WERI-Rb-1 (cell line): Measurements from ENCODE around the gene RAE1.

ENCODE experiments used
- DNase-seq: peaks from one replicate; pipeline ENCODE4 v3.0.0-alpha.2; 2020
- H3K27ac ChIP-seq: fragments of 250-450 bp; sonication (Bioruptor Pico); 2 replicates; pipeline ENCODE4 v1.5.1; 2020; ENCODE audit warnings: mild to moderate bottlenecking, moderate library complexity
- H3K27me3 ChIP-seq: fragments of 250-450 bp; sonication (Bioruptor Pico); 2 replicates; pipeline ENCODE4 v1.5.1; 2021; ENCODE audit warnings: mild to moderate bottlenecking, low read depth, moderate library complexity; ENCODE audit not compliant: insufficient read depth, severe bottlenecking
- H3K36me3 ChIP-seq: fragments of 250-450 bp; sonication (Bioruptor Pico); 2 replicates; pipeline ENCODE4 v1.5.1; 2020; ENCODE audit warnings: mild to moderate bottlenecking, moderate library complexity
- H3K4me3 ChIP-seq: 2 replicates; pipeline ENCODE4 v1.5.1; 2011; ENCODE audit warnings: low read depth, mild to moderate bottlenecking, control low read depth, low read length
- H3K9me3 ChIP-seq: fragments of 250-450 bp; sonication (Bioruptor Pico); 2 replicates; pipeline ENCODE4 v1.5.1; 2021; ENCODE audit warnings: mild to moderate bottlenecking, moderate library complexity; ENCODE audit not compliant: severe bottlenecking
- CTCF ChIP-seq: IDR thresholded peaks from 2 replicates; pipeline ENCODE4 v1.5.1; 2011; ENCODE audit warnings: low read depth, mild to moderate bottlenecking, control low read depth, inconsistent platforms, low read length

Gene RAE1

GRCh38 chr20:57372581-57373350 is 21.7 kb downstream of the RAE1 start:
- DNase-seq: no peak
- Histone ChIP-seq H3K4me3 (no peak overlapping the region), H3K9me3 (no peaks in the 10 kb centered on the region), H3K27me3 (no peaks in the 10 kb centered on the region), H3K27ac (no peak overlapping the region), H3K36me3 (peaks cover 93% of the 10 kb centered on the region)
- TF ChIP-seq CTCF: no peak

GRCh38 chr20:57374343-57374930 is 23.4 kb downstream of the RAE1 start:
- H3K27me3 ChIP-seq: no peaks in the 10 kb centered on the region
- DNase-seq: no peak
- no peak for TF ChIP-seq CTCF
- H3K27ac ChIP-seq: no peak overlapping the region
- H3K36me3 ChIP-seq: peaks cover 85% of the 10 kb centered on the region
- no peaks in the 10 kb centered on the region for H3K9me3 ChIP-seq
- H3K4me3 ChIP-seq: no peak overlapping the region

DNA sequence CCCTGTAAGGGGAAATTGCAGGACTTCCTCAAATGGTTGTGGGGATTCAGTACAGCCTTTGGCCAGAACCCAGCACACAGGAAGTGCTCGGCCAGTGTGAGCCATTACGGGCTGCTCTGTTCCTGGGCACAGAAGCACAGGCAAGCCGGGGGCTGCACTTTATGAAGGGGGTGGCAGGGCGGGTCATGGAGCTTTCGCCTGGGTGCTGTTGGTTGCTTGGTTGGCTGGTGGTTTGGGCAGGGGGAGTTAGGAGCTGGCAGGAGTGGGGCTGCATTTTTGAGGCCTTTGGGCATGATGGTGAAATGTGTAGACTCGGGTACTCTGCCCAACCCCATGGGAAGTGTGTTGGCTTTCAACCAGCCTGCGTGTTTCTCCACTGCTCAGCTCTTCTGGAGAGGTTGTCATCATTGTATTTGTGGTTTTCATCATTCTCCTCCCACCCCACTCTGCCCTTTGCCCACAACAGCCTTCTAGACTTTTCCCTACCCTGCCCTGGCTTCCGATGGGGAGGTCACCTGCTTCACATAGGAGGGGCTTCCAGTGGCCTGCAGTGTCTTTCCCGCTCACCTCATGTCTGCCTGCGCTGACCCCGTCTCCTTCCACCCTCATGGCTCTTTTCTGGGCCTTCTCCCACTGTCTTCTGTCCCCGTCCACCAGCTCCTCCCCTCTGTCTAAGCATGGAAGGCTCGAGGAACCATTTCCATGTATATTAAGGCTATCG is 24.0 kb downstream of the RAE1 start:
- DNase-seq: no peak
- H3K27ac ChIP-seq: no peak overlapping the region
- TF ChIP-seq CTCF: no peak
- no peak overlapping the region for H3K4me3 ChIP-seq
- H3K27me3 ChIP-seq: no peaks in the 10 kb centered on the region
- no peaks in the 10 kb centered on the region for H3K9me3 ChIP-seq
- peaks cover 79% of the 10 kb centered on the region for H3K36me3 ChIP-seq

DNA sequence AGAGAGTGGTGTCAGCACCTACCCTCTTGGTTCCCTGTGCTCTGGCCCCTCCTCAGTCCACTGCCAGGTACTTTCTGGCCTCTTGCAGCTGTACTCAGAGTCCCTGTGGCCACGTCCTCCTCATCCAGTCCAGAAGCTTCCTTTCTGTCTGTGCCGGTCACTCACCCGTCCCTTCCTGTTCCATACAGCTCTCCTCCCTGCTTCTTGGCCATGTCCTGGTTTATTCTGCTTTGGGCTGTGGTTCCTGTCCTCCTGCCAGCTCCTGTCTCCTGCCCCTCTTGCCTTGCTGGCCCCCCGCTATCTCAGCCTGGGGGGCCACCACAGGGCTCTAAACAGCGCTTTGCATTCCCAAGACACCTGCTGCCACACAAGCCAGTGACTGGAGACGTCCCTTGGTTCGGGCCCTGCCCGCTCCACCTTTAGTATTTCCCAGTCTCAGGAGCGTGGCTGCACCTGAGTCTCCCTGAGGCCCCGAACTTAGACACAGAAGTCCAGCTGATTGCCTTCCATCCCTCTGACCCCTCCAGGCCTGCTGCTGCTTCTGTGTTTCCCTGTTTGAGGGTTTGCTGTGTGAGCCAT is 24.7 kb downstream of the RAE1 start:
- no peak for DNase-seq
- no peak for TF ChIP-seq CTCF
- H3K27ac ChIP-seq: no peak overlapping the region
- peaks cover 79% of the 10 kb centered on the region for H3K36me3 ChIP-seq
- no peaks in the 10 kb centered on the region for H3K9me3 ChIP-seq
- H3K4me3 ChIP-seq: no peak overlapping the region
- no peaks in the 10 kb centered on the region for H3K27me3 ChIP-seq

GRCh38 chr20:57377350-57377749 is 26.3 kb downstream of the RAE1 start:
- H3K36me3 ChIP-seq: peaks cover 70% of the 10 kb centered on the region
- H3K9me3 ChIP-seq: no peaks in the 10 kb centered on the region
- no peak overlapping the region for H3K27ac ChIP-seq
- no peak for DNase-seq
- H3K4me3 ChIP-seq: no peak overlapping the region
- no peaks in the 10 kb centered on the region for H3K27me3 ChIP-seq
- no peak for TF ChIP-seq CTCF
